Measurements from ENCODE around the gene CORIN.

Gene CORIN

DNA sequence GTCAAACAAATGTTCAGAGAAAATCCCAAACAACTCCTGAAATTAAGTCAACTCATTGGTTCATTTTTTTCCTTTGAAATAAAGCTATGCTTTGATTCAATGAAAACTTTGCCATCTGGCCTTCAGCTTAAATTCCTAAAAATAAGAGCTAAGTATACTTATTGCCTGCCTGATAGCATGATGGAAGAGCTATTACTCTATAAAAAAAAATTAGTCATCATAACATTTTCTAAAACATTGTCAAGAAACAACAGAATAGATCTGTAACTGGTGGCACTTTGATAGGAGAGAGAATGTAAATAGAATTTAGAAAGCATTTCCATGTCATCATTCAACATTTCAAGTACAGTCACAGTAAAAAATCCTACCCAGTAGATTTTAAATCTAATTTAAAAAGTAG lies 136.6 kb downstream of the CORIN start:
- no peak overlapping the region for H3K18ac ChIP-seq (ENCODE audit: low read depth in 1 of 2, low read length in 2 of 2)
- H2BK5ac ChIP-seq (ENCODE audit: low read depth, low read length, poor library complexity, severe bottlenecking), result no peak overlapping the region
- no peak overlapping the region for H4K91ac ChIP-seq (ENCODE audit: low read length)
- no peak overlapping the region for H3K4me3 ChIP-seq (ENCODE audit: insufficient read depth in 1 of 2, low read depth in 1 of 2, low read length in 2 of 2)
- H3K9me3 ChIP-seq (ENCODE audit: control insufficient read depth, low read length), result no peaks in the 10 kb centered on the region
- H3K9ac ChIP-seq (ENCODE audit: low read length), result no peak overlapping the region
- H3K4me2 ChIP-seq (ENCODE audit: low read length, poor library complexity, severe bottlenecking), result no peak overlapping the region
- H3K4ac ChIP-seq (ENCODE audit: low read depth in 1 of 2, low read length in 2 of 2), result no peak overlapping the region
- H3K36me3 ChIP-seq (ENCODE audit: control insufficient read depth in 1 of 2, insufficient read depth in 2 of 2, low read depth in 1 of 2, low read length in 2 of 2), result no peaks in the 10 kb centered on the region
- no peak overlapping the region for H2AFZ ChIP-seq (ENCODE audit: low read depth, low read length)
- DNase-seq, result no peak
- no peak overlapping the region for H2AK5ac ChIP-seq (ENCODE audit: low read length, severe bottlenecking)
- no peak overlapping the region for H2BK12ac ChIP-seq (ENCODE audit: low read length in 2 of 2)
- no peak overlapping the region for H2BK15ac ChIP-seq (ENCODE audit: low read depth, poor library complexity, severe bottlenecking)
- no peak overlapping the region for H3K27ac ChIP-seq (ENCODE audit: low read length, poor library complexity, severe bottlenecking)
- no peaks in the 10 kb centered on the region for H3K79me1 ChIP-seq (replicated peaks; ENCODE audit: low read length, poor library complexity, severe bottlenecking)
- no peak overlapping the region for H4K8ac ChIP-seq (ENCODE audit: low read length)
- H2BK120ac ChIP-seq (ENCODE audit: low read depth, low read length), result no peak overlapping the region
- peaks cover 20 to 22% of the 10 kb centered on the region in 2 experiments for H3K27me3 ChIP-seq (ENCODE audit: control insufficient read depth in 1 of 2, insufficient read depth in 1 of 2, low read length in 2 of 2)
- H3K4me1 ChIP-seq (ENCODE audit: control insufficient read depth, insufficient read depth, low read depth, low read length), result peaks cover 2% of the 10 kb centered on the region
- no peak overlapping the region for H3K23ac ChIP-seq (ENCODE audit: low read length in 2 of 2)
- no peak overlapping the region for H3K14ac ChIP-seq (ENCODE audit: low read length in 2 of 2)

DNA sequence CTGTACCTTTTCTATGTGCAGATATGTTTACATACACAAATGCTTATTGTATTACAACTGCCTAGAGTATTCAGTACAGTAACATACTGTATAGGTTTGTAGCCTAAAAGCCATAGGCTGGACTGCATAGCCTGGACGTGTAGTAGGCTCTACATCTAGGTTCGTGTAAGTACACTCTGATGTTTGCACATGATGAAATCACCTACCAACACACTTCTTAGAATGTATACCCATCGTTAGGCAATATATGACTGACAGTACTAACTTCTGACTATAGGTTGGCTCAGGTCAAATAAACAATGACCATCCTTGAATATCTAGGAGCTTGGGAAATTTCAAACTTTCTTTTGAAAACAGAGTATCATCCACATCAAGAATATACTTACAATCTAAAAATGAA lies 139.0 kb downstream of the CORIN start:
- WGBS, result 79% methylated on average over 3 of the region's 3 CpGs
- peaks cover 14 to 16% of the 10 kb centered on the region in 2 experiments for H3K27me3 ChIP-seq (ENCODE audit: control insufficient read depth in 1 of 2, insufficient read depth in 1 of 2, low read length in 2 of 2)
- DNase-seq, result no peak

DNA sequence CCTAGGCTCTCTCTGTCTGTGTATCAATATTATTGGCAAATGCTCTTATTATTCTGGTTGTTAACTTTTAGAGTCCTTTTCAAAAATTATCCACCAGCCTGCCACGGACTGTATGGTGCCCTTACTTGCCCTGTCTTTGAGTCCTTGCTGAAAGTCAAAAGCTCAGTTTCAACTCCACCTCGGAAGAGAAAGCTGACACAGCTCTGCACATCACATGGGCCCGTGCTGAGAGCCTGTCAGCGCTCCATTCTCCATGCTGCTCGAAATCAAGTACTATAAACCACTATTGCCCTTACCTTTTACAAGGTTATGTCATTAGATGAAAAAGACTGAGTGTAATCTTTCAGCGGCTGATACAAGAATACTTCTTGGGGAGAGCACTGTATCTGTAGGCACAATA lies 141.0 kb downstream of the CORIN start:
- Histone ChIP-seq H2BK15ac (ENCODE audit: low read depth, poor library complexity, severe bottlenecking) (no peak overlapping the region), H2AK5ac (ENCODE audit: low read length, severe bottlenecking) (no peak overlapping the region)

More for the DNA sequence above, 139.0 kb downstream of the CORIN start:
- H4K8ac ChIP-seq (ENCODE audit: low read length), result no peak overlapping the region
- no peaks in the 10 kb centered on the region for H3K36me3 ChIP-seq (ENCODE audit: control insufficient read depth in 1 of 2, insufficient read depth in 2 of 2, low read depth in 1 of 2, low read length in 2 of 2)
- H3K9me3 ChIP-seq (ENCODE audit: control insufficient read depth, low read length), result no peaks in the 10 kb centered on the region
- no peak overlapping the region for H2BK15ac ChIP-seq (ENCODE audit: low read depth, poor library complexity, severe bottlenecking)
- H3K4me1 ChIP-seq (ENCODE audit: control insufficient read depth, insufficient read depth, low read depth, low read length), result no peaks in the 10 kb centered on the region
- H2BK5ac ChIP-seq (ENCODE audit: low read depth, low read length, poor library complexity, severe bottlenecking), result no peak overlapping the region
- no peak overlapping the region for H3K9ac ChIP-seq (ENCODE audit: low read length)
- no peak overlapping the region for H2BK120ac ChIP-seq (ENCODE audit: low read depth, low read length)
- H3K4me2 ChIP-seq (ENCODE audit: low read length, poor library complexity, severe bottlenecking), result no peak overlapping the region
- no peak overlapping the region for H3K4me3 ChIP-seq (ENCODE audit: insufficient read depth in 1 of 2, low read depth in 1 of 2, low read length in 2 of 2)
- H3K23ac ChIP-seq (ENCODE audit: low read length in 2 of 2), result no peak overlapping the region
- no peak overlapping the region for H4K91ac ChIP-seq (ENCODE audit: low read length)
- H2AK5ac ChIP-seq (ENCODE audit: low read length, severe bottlenecking), result no peak overlapping the region
- no peaks in the 10 kb centered on the region for H3K79me1 ChIP-seq (replicated peaks; ENCODE audit: low read length, poor library complexity, severe bottlenecking)
- no peak overlapping the region for H2AFZ ChIP-seq (ENCODE audit: low read depth, low read length)
- no peak overlapping the region for H3K4ac ChIP-seq (ENCODE audit: low read depth in 1 of 2, low read length in 2 of 2)
- no peak overlapping the region for H3K14ac ChIP-seq (ENCODE audit: low read length in 2 of 2)
- H3K27ac ChIP-seq (ENCODE audit: low read length, poor library complexity, severe bottlenecking), result no peak overlapping the region
- no peak overlapping the region for H3K18ac ChIP-seq (ENCODE audit: low read depth in 1 of 2, low read length in 2 of 2)
- no peak overlapping the region for H2BK12ac ChIP-seq (ENCODE audit: low read length in 2 of 2)

GRCh38 chr4:47695260-47695659 lies 142.6 kb downstream of the CORIN start:
- Histone ChIP-seq H3K4ac (ENCODE audit: low read depth in 1 of 2, low read length in 2 of 2) (no peak overlapping the region), H2AFZ (ENCODE audit: low read depth, low read length) (no peak overlapping the region), H3K4me1 (ENCODE audit: control insufficient read depth, insufficient read depth, low read depth, low read length) (no peaks in the 10 kb centered on the region), H3K27me3 (ENCODE audit: control insufficient read depth in 1 of 2, insufficient read depth in 1 of 2, low read length in 2 of 2) (peaks cover 8 to 10% of the 10 kb centered on the region in 2 experiments), H2AK5ac (ENCODE audit: low read length, severe bottlenecking) (no peak overlapping the region), H2BK120ac (ENCODE audit: low read depth, low read length) (no peak overlapping the region), H3K4me3 (ENCODE audit: insufficient read depth in 1 of 2, low read depth in 1 of 2, low read length in 2 of 2) (no peak overlapping the region), H3K9me3 (ENCODE audit: control insufficient read depth, low read length) (no peaks in the 10 kb centered on the region), H2BK15ac (ENCODE audit: low read depth, poor library complexity, severe bottlenecking) (no peak overlapping the region), H3K79me1 (replicated peaks; ENCODE audit: low read length, poor library complexity, severe bottlenecking) (no peaks in the 10 kb centered on the region), H3K4me2 (ENCODE audit: low read length, poor library complexity, severe bottlenecking) (no peak overlapping the region), H3K23ac (ENCODE audit: low read length in 2 of 2) (no peak overlapping the region), H3K27ac (ENCODE audit: low read length, poor library complexity, severe bottlenecking) (no peak overlapping the region), H3K18ac (ENCODE audit: low read depth in 1 of 2, low read length in 2 of 2) (no peak overlapping the region), H3K36me3 (ENCODE audit: control insufficient read depth in 1 of 2, insufficient read depth in 2 of 2, low read depth in 1 of 2, low read length in 2 of 2) (no peaks in the 10 kb centered on the region), H4K91ac (ENCODE audit: low read length) (no peak overlapping the region), H2BK12ac (ENCODE audit: low read length in 2 of 2) (no peak overlapping the region), H4K8ac (ENCODE audit: low read length) (no peak overlapping the region), H3K14ac (ENCODE audit: low read length in 2 of 2) (no peak overlapping the region), H3K9ac (ENCODE audit: low read length) (no peak overlapping the region), H2BK5ac (ENCODE audit: low read depth, low read length, poor library complexity, severe bottlenecking) (no peak overlapping the region)
- DNase-seq, result no peak
- WGBS, result 84% methylated on average over 1 of the region's 1 CpG

More for the DNA sequence above, 141.0 kb downstream of the CORIN start:
- no peak overlapping the region for H2BK5ac ChIP-seq (ENCODE audit: low read depth, low read length, poor library complexity, severe bottlenecking)
- no peak overlapping the region for H3K14ac ChIP-seq (ENCODE audit: low read length in 2 of 2)
- H3K4me3 ChIP-seq (ENCODE audit: insufficient read depth in 1 of 2, low read depth in 1 of 2, low read length in 2 of 2), result no peak overlapping the region
- no peak overlapping the region for H3K18ac ChIP-seq (ENCODE audit: low read depth in 1 of 2, low read length in 2 of 2)
- no peak overlapping the region for H3K27ac ChIP-seq (ENCODE audit: low read length, poor library complexity, severe bottlenecking)
- no peaks in the 10 kb centered on the region for H3K4me1 ChIP-seq (ENCODE audit: control insufficient read depth, insufficient read depth, low read depth, low read length)
- H2AFZ ChIP-seq (ENCODE audit: low read depth, low read length), result no peak overlapping the region
- no peak overlapping the region for H2BK120ac ChIP-seq (ENCODE audit: low read depth, low read length)
- 79% methylated on average over 5 of the region's 6 CpGs for WGBS
- no peak overlapping the region for H3K23ac ChIP-seq (ENCODE audit: low read length in 2 of 2)
- H3K36me3 ChIP-seq (ENCODE audit: control insufficient read depth in 1 of 2, insufficient read depth in 2 of 2, low read depth in 1 of 2, low read length in 2 of 2), result no peaks in the 10 kb centered on the region
- H4K91ac ChIP-seq (ENCODE audit: low read length), result no peak overlapping the region
- H3K27me3 ChIP-seq (ENCODE audit: control insufficient read depth in 1 of 2, insufficient read depth in 1 of 2, low read length in 2 of 2), result peaks cover 11 to 14% of the 10 kb centered on the region in 2 experiments
- H3K9ac ChIP-seq (ENCODE audit: low read length), result no peak overlapping the region
- H2BK12ac ChIP-seq (ENCODE audit: low read length in 2 of 2), result no peak overlapping the region
- H3K4ac ChIP-seq (ENCODE audit: low read depth in 1 of 2, low read length in 2 of 2), result no peak overlapping the region
- no peak for DNase-seq
- H3K4me2 ChIP-seq (ENCODE audit: low read length, poor library complexity, severe bottlenecking), result no peak overlapping the region
- no peak overlapping the region for H4K8ac ChIP-seq (ENCODE audit: low read length)
- no peaks in the 10 kb centered on the region for H3K9me3 ChIP-seq (ENCODE audit: control insufficient read depth, low read length)
- no peaks in the 10 kb centered on the region for H3K79me1 ChIP-seq (replicated peaks; ENCODE audit: low read length, poor library complexity, severe bottlenecking)
